ENCODE measurements around the gene CD274.

DNA sequence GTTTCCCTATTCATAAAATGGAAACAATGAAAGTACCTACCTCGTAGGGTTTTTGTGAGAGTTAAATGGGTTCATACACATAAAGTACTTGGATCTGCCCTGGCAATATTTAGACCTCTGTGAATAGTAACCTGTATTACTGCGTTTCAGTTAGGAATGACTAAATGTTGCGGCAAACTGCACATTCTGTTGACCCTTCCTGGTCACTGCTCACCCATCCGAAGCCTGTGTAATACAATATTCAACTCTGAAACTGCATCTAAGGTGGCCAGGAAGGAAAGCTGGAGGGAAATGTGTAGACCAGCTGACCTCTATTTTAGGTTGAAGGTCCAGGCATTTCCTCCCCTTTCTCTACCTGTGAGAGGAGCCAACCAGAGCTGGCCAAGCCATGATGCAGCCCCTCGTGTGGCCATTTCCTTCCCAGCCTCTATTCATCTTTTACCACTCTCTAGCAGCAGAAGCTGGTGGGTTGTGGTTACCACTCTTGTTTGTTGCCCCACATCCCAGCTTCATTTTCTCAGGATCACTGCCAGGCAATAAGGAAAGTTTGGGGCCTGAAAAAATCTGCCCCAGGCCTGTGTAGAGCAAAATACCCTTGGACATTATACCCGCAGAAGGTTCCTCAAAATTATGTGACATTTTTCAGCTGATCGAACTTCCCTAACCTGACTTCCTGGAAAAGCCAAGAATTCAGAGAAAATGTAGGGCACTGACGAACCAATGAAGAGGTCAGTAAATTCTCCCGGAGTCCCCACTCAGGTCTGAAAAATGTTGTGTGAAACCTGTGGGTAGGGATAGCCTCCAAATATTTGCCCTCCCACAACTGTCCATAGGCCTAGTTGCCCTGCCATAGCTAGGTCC, 39.5 kb downstream of the CD274 start:
- no peak for TF ChIP-seq POLR2AphosphoS5 (IDR thresholded peaks at IDR 0.05; ENCODE audit: borderline replicate concordance, low read depth, low read length)
- TF ChIP-seq EZH2 (IDR thresholded peaks at IDR 0.05), result no peak

Measured in SK-N-MC (cell line).